HEK293T (cell line): ENCODE data around the gene ELOVL7.

Source experiments
- BHLHE40 ChIP-seq: fragments of 450-650 bp; IDR thresholded peaks from 2 replicates; pipeline ENCODE4 v1.6.1; 2016; ENCODE audit warnings: mild to moderate bottlenecking, moderate library complexity, borderline replicate concordance
- L3MBTL2 ChIP-seq: fragments of 450-650 bp; conservative IDR thresholded peaks from 2 replicates; pipeline ENCODE4 v1.6.1; 2016; ENCODE audit warnings: mild to moderate bottlenecking
- LEF1 ChIP-seq: fragments of 450-650 bp; IDR thresholded peaks from 2 replicates; pipeline ENCODE4 v1.6.1; 2017; ENCODE audit warnings: mild to moderate bottlenecking, borderline replicate concordance
- SP1 ChIP-seq: fragments of 450-650 bp; IDR thresholded peaks from 2 replicates; pipeline ENCODE4 v1.6.1; 2017
- TF ChIP-seq, protein P1 (sequence below): fragments of 450-650 bp; IDR thresholded peaks from 2 replicates; pipeline ENCODE4 v1.6.1; 2016

DNA sequence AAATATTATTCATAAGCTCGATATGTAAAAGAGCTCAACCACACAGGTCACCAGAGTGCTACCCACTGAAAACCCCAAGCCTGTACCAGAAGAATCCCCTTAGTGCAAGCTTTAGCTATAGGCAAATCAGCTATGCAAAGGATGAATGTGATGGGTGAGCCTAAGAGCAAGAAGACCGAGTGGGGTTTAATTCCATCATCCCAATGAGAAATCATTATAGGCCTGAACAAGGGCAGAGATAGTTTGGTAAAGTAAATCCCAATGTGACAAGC lies 21.8 kb downstream of the ELOVL7 start:
- TF ChIP-seq, protein P1, sequence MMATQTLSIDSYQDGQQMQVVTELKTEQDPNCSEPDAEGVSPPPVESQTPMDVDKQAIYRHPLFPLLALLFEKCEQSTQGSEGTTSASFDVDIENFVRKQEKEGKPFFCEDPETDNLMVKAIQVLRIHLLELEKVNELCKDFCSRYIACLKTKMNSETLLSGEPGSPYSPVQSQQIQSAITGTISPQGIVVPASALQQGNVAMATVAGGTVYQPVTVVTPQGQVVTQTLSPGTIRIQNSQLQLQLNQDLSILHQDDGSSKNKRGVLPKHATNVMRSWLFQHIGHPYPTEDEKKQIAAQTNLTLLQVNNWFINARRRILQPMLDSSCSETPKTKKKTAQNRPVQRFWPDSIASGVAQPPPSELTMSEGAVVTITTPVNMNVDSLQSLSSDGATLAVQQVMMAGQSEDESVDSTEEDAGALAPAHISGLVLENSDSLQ = no peak
- TF ChIP-seq SP1 = no peak
- TF ChIP-seq LEF1 = no peak
- TF ChIP-seq BHLHE40 = no peak
- no peak for TF ChIP-seq L3MBTL2
